Neuronal stem cell (in vitro differentiated cells): ENCODE data around the gene BCAS3.

Experiments
- DNase-seq: peaks from one replicate; pipeline ENCODE4 v3.0.0-alpha.2; 2013; ENCODE audit warnings: low spot score
- H2AFZ ChIP-seq: one replicate; pipeline ENCODE4 v1.6.1; 2013; ENCODE audit warnings: mild to moderate bottlenecking, low read length, inconsistent platforms
- H2AK5ac ChIP-seq: 2 replicates; pipeline ENCODE4 v1.6.1; 2013; ENCODE audit warnings: low read depth, mild to moderate bottlenecking, inconsistent platforms, low read length, moderate library complexity, mixed read lengths
- H2BK120ac ChIP-seq: 2 replicates; pipeline ENCODE4 v1.6.1; 2013; ENCODE audit warnings: low read depth, mild to moderate bottlenecking, inconsistent platforms, low read length, moderate library complexity, mixed read lengths
- H2BK12ac ChIP-seq: one replicate; pipeline ENCODE4 v1.6.1; 2013; ENCODE audit warnings: low read length, inconsistent platforms
- H2BK15ac ChIP-seq: 2 replicates; pipeline ENCODE4 v1.6.1; 2013; ENCODE audit warnings: mild to moderate bottlenecking, low read length, inconsistent platforms, mixed read lengths
- H2BK5ac ChIP-seq: one replicate; pipeline ENCODE4 v1.6.1; 2013; ENCODE audit warnings: inconsistent platforms, mild to moderate bottlenecking, low read length, moderate library complexity
- H3K14ac ChIP-seq: one replicate; pipeline ENCODE4 v1.6.1; 2013; ENCODE audit warnings: low read length, inconsistent platforms
- H3K18ac ChIP-seq: 2 replicates; pipeline ENCODE4 v1.6.1; 2013; ENCODE audit warnings: low read length, inconsistent platforms
- H3K23ac ChIP-seq: 2 replicates; pipeline ENCODE4 v1.6.1; 2013; ENCODE audit warnings: low read depth, mild to moderate bottlenecking, mixed read lengths, low read length, inconsistent platforms; ENCODE audit not compliant: poor library complexity
- H3K27ac ChIP-seq: replicated peaks from 3 replicates; pipeline ENCODE4 v1.5.1; 2013; ENCODE audit warnings: low read length, inconsistent platforms
- H3K27me3 ChIP-seq, 3 experiments: 2 replicates each; pipeline ENCODE4 v1.6.1; 2013; ENCODE audit warnings: low read length in 3 of 3, mild to moderate bottlenecking in 2 of 3, inconsistent platforms in 1 of 3, low read depth in 1 of 3, mixed read lengths in 1 of 3, moderate library complexity in 1 of 3; ENCODE audit not compliant: control insufficient read depth in 3 of 3, insufficient read depth in 3 of 3
- H3K36me3 ChIP-seq, 2 donors: replicated peaks in 1 of 2; 2 replicates each; pipeline ENCODE4 v1.6.1; 2013; ENCODE audit warnings: low read length in 2 of 2; ENCODE audit not compliant: control insufficient read depth in 2 of 2, insufficient read depth in 2 of 2
- H3K4ac ChIP-seq: 2 replicates; pipeline ENCODE4 v1.6.1; 2013; ENCODE audit warnings: inconsistent platforms, mild to moderate bottlenecking, low read length, moderate library complexity
- H3K4me1 ChIP-seq, 2 donors: 1 replicate in 1 of 2; 2 replicates in 1 of 2; pipeline ENCODE4 v1.6.1; 2013; ENCODE audit warnings: low read length in 2 of 2, low read depth in 1 of 2; ENCODE audit not compliant: control insufficient read depth in 2 of 2, insufficient read depth in 1 of 2
- H3K4me2 ChIP-seq: one replicate; pipeline ENCODE4 v1.6.1; 2013; ENCODE audit warnings: mild to moderate bottlenecking, low read length, inconsistent platforms; ENCODE audit not compliant: insufficient read depth, poor library complexity, severe bottlenecking
- H3K4me3 ChIP-seq, 2 donors: 2 replicates each; pipeline ENCODE4 v1.5.1; 2013; ENCODE audit warnings: low read length in 2 of 2, mild to moderate bottlenecking in 2 of 2, inconsistent platforms in 1 of 2, moderate library complexity in 1 of 2
- H3K79me1 ChIP-seq: one replicate; pipeline ENCODE4 v1.6.1; 2013; ENCODE audit warnings: low read depth, mild to moderate bottlenecking, inconsistent platforms, low read length, moderate library complexity
- H3K9ac ChIP-seq: one replicate; pipeline ENCODE4 v1.6.1; 2013; ENCODE audit warnings: mild to moderate bottlenecking, low read depth, low read length, inconsistent platforms; ENCODE audit not compliant: poor library complexity
- H3K9me3 ChIP-seq, 2 donors: replicated peaks in 1 of 2; 2 replicates each; pipeline versions ENCODE3 to v1.6.1; 2013; ENCODE audit warnings: low read length in 2 of 2, mild to moderate bottlenecking in 2 of 2, inconsistent platforms in 1 of 2, low read depth in 1 of 2, mixed read lengths in 1 of 2, moderate library complexity in 1 of 2; ENCODE audit not compliant: control insufficient read depth in 2 of 2, insufficient read depth in 1 of 2
- H4K8ac ChIP-seq: one replicate; pipeline ENCODE4 v1.6.1; 2013; ENCODE audit warnings: low read depth, mild to moderate bottlenecking, inconsistent platforms, low read length, moderate library complexity
- H4K91ac ChIP-seq: one replicate; pipeline ENCODE4 v1.6.1; 2013; ENCODE audit warnings: low read length, low read depth, mild to moderate bottlenecking, inconsistent platforms; ENCODE audit not compliant: poor library complexity
- WGBS, 2 donors: extraction: QIAGEN DNeasy Blood & Tissue Kit; methylation state at CpG; one replicate each; pipeline ENCODE4 v1.1.7; 2013; ENCODE audit warnings: missing lambda C conversion rate in 2 of 2, mixed read lengths in 1 of 2; ENCODE audit not compliant: insufficient read length in 2 of 2, insufficient replicate concordance in 1 of 2; ENCODE audit errors: extremely low coverage in 2 of 2; 5-methylcytosine and 5-hydroxymethylcytosine counted together

BCAS3 gene

DNA sequence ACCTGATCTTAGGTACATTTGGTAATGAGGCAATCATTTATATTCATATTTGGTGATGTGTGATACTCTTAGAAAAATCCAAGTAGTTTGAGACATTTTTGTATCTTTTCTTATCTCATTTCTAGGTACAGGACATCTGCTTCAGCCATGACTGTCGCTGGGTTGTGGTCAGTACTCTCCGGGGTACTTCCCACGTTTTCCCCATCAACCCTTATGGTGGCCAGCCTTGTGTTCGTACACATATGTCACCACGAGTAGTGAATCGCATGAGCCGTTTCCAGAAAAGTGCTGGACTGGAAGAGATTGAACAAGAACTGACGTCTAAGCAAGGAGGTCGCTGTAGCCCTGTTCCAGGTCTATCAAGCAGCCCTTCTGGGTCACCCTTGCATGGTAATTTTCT lies 312.2 kb downstream of the BCAS3 start:
- Histone ChIP-seq H3K9me3 (peaks cover 0 to 5% of the 10 kb centered on the region in 2 donors), H3K23ac (no peak overlapping the region), H3K36me3 (no peaks in the 10 kb centered on the region), H2AK5ac (no peak overlapping the region), H3K27ac (no peak overlapping the region), H3K18ac (no peak overlapping the region), H4K91ac (no peak overlapping the region), H3K4me3 (no peak overlapping the region), H3K9ac (no peak overlapping the region), H2BK12ac (no peak overlapping the region), H4K8ac (no peak overlapping the region), H2BK5ac (no peak overlapping the region), H2AFZ (no peak overlapping the region), H3K27me3 (no peaks in the 10 kb centered on the region), H3K79me1 (no peaks in the 10 kb centered on the region), H3K4me2 (no peak overlapping the region), H3K4me1 (no peaks in the 10 kb centered on the region), H3K4ac (no peak overlapping the region), H2BK120ac (no peak overlapping the region), H3K14ac (no peak overlapping the region), H2BK15ac (no peak overlapping the region)
- WGBS, 2 donors: no CpG with 5 or more reads among the region's 9 CpGs
- no peak for DNase-seq

DNA sequence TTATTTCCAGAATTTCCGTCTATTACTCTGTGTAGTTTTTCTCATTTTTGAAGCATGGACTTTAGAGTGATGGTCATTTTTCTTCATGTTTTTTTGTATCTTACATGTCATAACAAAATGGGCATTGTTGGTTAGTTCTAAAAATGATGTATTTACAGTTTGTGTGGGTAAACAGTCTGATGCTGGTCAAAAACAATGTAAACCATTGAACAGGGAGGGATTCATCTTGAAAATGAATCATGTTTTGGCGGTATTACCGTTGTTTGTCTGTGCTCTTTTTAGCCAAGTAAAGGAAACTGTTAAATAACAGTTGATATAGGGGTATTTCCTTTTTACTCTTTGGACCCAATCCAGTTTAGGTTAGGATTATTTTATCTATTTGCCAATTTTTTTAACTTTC lies 315.8 kb downstream of the BCAS3 start:
- Histone ChIP-seq H2AK5ac (no peak overlapping the region), H3K9me3 (no peaks in the 10 kb centered on the region), H2BK5ac (no peak overlapping the region), H3K4me3 (no peak overlapping the region), H2BK12ac (no peak overlapping the region), H4K91ac (no peak overlapping the region), H2BK120ac (no peak overlapping the region), H3K4me1 (no peaks in the 10 kb centered on the region), H3K4ac (no peak overlapping the region), H3K4me2 (no peak overlapping the region), H3K27ac (no peak overlapping the region), H3K27me3 (no peaks in the 10 kb centered on the region), H3K18ac (no peak overlapping the region), H3K36me3 (no peaks in the 10 kb centered on the region), H2AFZ (no peak overlapping the region), H2BK15ac (no peak overlapping the region), H4K8ac (no peak overlapping the region), H3K14ac (no peak overlapping the region), H3K23ac (no peak overlapping the region), H3K79me1 (no peaks in the 10 kb centered on the region), H3K9ac (no peak overlapping the region)
- WGBS, 2 donors: no CpG with 5 or more reads among the region's 3 CpGs
- DNase-seq: no peak

DNA sequence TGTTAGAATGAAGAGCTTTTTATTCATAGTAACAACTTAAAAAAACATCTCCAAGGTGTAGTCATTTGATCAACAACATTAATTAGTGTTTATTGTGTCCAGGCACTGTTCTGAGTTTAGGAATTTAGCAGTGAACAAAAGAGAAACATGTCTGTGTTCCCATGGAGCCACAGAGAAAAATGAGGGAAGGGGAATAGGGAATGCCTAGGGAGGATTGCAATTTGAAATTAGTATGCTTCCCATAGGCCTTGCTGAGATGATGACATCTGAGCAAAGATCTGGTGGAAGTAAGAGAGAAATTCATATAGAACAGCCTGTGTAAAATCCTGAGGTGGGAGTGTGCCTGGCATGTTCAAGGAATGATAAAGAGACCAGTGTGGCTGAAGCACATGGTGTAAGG lies 318.0 kb downstream of the BCAS3 start:
- H2BK5ac ChIP-seq: no peak overlapping the region
- H3K36me3 ChIP-seq: no peaks in the 10 kb centered on the region
- no peak for DNase-seq
- H4K8ac ChIP-seq: no peak overlapping the region
- no peak overlapping the region for H3K27ac ChIP-seq
- H3K27me3 ChIP-seq: no peaks in the 10 kb centered on the region
- H3K4me2 ChIP-seq: no peak overlapping the region
- no peak overlapping the region for H3K18ac ChIP-seq
- no peak overlapping the region for H2AK5ac ChIP-seq
- H3K4me3 ChIP-seq: no peak overlapping the region
- no peaks in the 10 kb centered on the region for H3K79me1 ChIP-seq
- H3K23ac ChIP-seq: no peak overlapping the region
- no peak overlapping the region for H3K9ac ChIP-seq
- H3K4ac ChIP-seq: no peak overlapping the region
- no peak overlapping the region for H3K14ac ChIP-seq
- H2BK120ac ChIP-seq: no peak overlapping the region
- H2BK15ac ChIP-seq: no peak overlapping the region
- H3K9me3 ChIP-seq: no peaks in the 10 kb centered on the region
- H4K91ac ChIP-seq: no peak overlapping the region
- no peak overlapping the region for H2BK12ac ChIP-seq
- H2AFZ ChIP-seq: no peak overlapping the region
- H3K4me1 ChIP-seq: no peaks in the 10 kb centered on the region

DNA sequence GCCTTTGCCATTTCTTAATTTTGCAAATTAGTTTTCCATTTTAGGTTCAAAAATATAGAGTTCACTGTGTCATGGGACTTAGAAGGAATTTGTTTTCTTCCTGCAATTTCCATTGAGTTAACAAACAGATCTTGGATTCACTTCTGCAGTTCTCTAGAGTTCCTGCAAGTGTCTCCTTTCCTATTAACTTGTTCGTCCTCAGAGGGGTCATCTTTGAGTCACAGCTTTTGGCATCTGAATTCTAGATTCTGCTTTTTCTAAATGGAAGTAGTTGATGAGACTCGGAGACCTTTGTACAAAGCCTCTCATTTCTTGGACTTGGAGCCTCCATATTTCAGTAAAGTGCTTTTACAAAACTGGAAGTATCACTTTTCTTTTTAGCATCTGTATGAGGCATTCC lies 323.3 kb downstream of the BCAS3 start:
- Histone ChIP-seq H3K4me2 (no peak overlapping the region), H3K4me3 (no peak overlapping the region), H2AFZ (no peak overlapping the region), H3K4ac (no peak overlapping the region), H3K36me3 (no peaks in the 10 kb centered on the region), H3K18ac (no peak overlapping the region), H2BK15ac (no peak overlapping the region), H2BK5ac (no peak overlapping the region), H3K27me3 (no peaks in the 10 kb centered on the region), H4K8ac (no peak overlapping the region), H3K14ac (no peak overlapping the region), H2BK120ac (no peak overlapping the region), H4K91ac (no peak overlapping the region), H2BK12ac (no peak overlapping the region), H3K4me1 (no peaks in the 10 kb centered on the region), H3K23ac (no peak overlapping the region), H3K9ac (no peak overlapping the region), H3K9me3 (no peaks in the 10 kb centered on the region), H3K79me1 (no peaks in the 10 kb centered on the region), H2AK5ac (no peak overlapping the region), H3K27ac (no peak overlapping the region)
- WGBS, 2 donors: no CpG with 5 or more reads among the region's 2 CpGs
- DNase-seq: no peak
